Measurements from ENCODE around the gene OSBPL6. TPM values are rescaled to one million over a fixed set of nuclear protein-coding genes. Genes with fewer than 3 reads are reported as not detected.
A peak's percentile ranks its signal among the peaks of the same experiment; 100 is the strongest.

The OSBPL6 gene
- total and polyA plus RNA-seq, 9 of the 15 experiments (the other 6 are each of a cell fraction or from before 2014, with no cell fraction given): 3.4 to 12.7 (median 9.3) TPM

- TF ChIP-seq FOXM1 (IDR thresholded peaks at IDR 0.05; ENCODE audit: low read depth) (0 out of 2 replicates have a peak, but pooled peaks have one; percentile 2), FOXM1 (CRISPR knock-in tag; IDR thresholded peaks at IDR 0.05; ENCODE audit: low read depth) (no peak; the same call in 1 of the 2 replicates), RAD21 (CRISPR knock-in tag; conservative IDR thresholded peaks at IDR 0.05 in 1 of 2, IDR thresholded peaks at IDR 0.05 in 1 of 2) (no peak), THAP7 (CRISPR knock-in tag; IDR thresholded peaks at IDR 0.05) (no peak), EHMT2 (IDR thresholded peaks at IDR 0.05) (no peak), POLR2A (conservative IDR thresholded peaks at IDR 0.05) (peak; percentile 82), SREBF1 (IDR thresholded peaks at IDR 0.05; ENCODE audit: borderline replicate concordance, low read depth, low read length) (no peak), ZNF324 (CRISPR knock-in tag; IDR thresholded peaks at IDR 0.05) (no peak), SIX5 (IDR thresholded peaks at IDR 0.05; ENCODE audit: borderline replicate concordance in 1 of 2, insufficient read depth in 1 of 2, low read depth in 1 of 2, low read length in 2 of 2) (no peak), MEF2A (IDR thresholded peaks at IDR 0.05; ENCODE audit: control insufficient read depth, low read depth, low read length) (no peak), SRSF3 (IDR thresholded peaks at IDR 0.05; ENCODE audit: insufficient read depth, low read length) (0 out of 2 replicates have a peak, but pooled peaks have one; percentile 75), HDGF (IDR thresholded peaks at IDR 0.05) (no peak), BHLHE40 (IDR thresholded peaks at IDR 0.05; ENCODE audit: low read length) (no peak), ZC3H11A (IDR thresholded peaks at IDR 0.05; ENCODE audit: low read depth, low read length) (no peak), CTCF (IDR thresholded peaks at IDR 0.05 in 2 of 3, conservative IDR thresholded peaks at IDR 0.05 in 1 of 3; ENCODE audit: insufficient read depth in 2 of 3, low read depth in 1 of 3, low read length in 3 of 3) (no peak), ZNF512 (tag; IDR thresholded peaks at IDR 0.05) (no peak), ZSCAN29 (IDR thresholded peaks at IDR 0.05) (no peak), HEY1 (CRISPR knock-in tag; IDR thresholded peaks at IDR 0.05; ENCODE audit: borderline replicate concordance) (no peak), ARID3B (CRISPR knock-in tag; IDR thresholded peaks at IDR 0.05; ENCODE audit: borderline replicate concordance) (no peak), ZNF23 (CRISPR knock-in tag; IDR thresholded peaks at IDR 0.05) (no peak), LARP7 (IDR thresholded peaks at IDR 0.05) (no peak), MAFG (tag; conservative IDR thresholded peaks at IDR 0.05) (no peak), NR3C1 (CRISPR knock-in tag; IDR thresholded peaks at IDR 0.05) (no peak), EP300 (IDR thresholded peaks at IDR 0.05; ENCODE audit: low read length) (peak; percentile 18; the same call in 1 of the 2 replicates)
Measured at GRCh38 chr2:178413472-178414265, 219.4 kb downstream of the OSBPL6 start (continued).
